ENCODE results near the gene UBE3A. TPM values are rescaled to one million over a fixed set of nuclear protein-coding genes. Genes with fewer than 3 reads are reported as not detected.

Gene UBE3A
- total RNA-seq, 1 donor from 2014 or later, result 60.8 TPM

DNA sequence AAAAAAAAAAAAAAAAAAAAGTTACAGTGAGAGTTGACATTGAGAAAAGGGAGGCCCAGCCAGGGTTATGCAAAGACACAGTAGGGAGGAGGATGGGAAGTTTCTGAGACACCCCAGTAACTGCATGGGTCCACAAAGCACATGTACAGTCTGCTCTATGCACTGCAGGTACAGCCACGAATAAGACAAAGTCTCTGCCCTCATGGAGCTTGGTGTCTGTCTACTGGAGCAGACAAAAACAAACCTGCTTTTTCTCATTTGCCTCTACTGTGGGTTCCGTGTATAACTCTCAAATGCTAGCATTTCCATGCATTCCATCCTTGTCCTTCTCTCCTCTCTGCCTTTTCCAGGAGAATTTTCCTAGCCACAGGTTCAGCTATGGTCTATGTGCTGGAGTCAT lies 107.4 kb downstream of the UBE3A start:
- TF ChIP-seq CTCF (conservative IDR thresholded peaks at IDR 0.05; ENCODE audit: low read depth, low read length), result no peak
- no peak for DNase-seq (ENCODE audit: low read depth)
- no peak overlapping the region for H3K4me3 ChIP-seq (ENCODE audit: low read depth, low read length)

GRCh38 chr15:25329696-25330095 lies 109.1 kb downstream of the UBE3A start:
- H3K4me3 ChIP-seq (ENCODE audit: low read depth, low read length), result no peak overlapping the region
- no peak for TF ChIP-seq CTCF (conservative IDR thresholded peaks at IDR 0.05; ENCODE audit: low read depth, low read length)
- no peak for DNase-seq (ENCODE audit: low read depth)

- DNase-seq (ENCODE audit: low read depth), result peak; percentile 47
- no peak for TF ChIP-seq CTCF (conservative IDR thresholded peaks at IDR 0.05; ENCODE audit: low read depth, low read length)
Observed at GRCh38 chr15:25327686-25328085, 111.1 kb downstream of the UBE3A start.

DNA sequence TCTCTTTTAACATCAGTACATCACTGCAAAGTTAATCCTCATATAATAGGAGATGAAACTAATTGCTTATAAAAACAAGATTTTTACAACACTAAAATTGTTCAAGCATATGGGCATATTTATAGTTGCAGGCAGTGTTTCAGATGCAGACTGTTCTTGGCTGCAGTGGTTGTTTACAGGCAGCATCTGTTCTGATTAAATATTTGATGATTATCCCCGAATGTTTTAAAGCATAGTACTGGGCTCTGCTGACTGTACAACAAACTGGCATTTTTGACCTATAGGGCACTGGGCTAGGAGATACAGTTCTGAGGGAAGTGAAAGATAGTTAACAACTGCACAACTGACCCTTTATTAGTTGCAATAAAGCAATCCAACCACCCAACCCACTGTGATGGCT lies 113.6 kb downstream of the UBE3A start:
- DNase-seq (ENCODE audit: low read depth), result no peak
- no peak for TF ChIP-seq CTCF (conservative IDR thresholded peaks at IDR 0.05; ENCODE audit: low read depth, low read length)
- H3K4me3 ChIP-seq (ENCODE audit: low read depth, low read length), result no peak overlapping the region

More at GRCh38 chr15:25327686-25328085, 111.1 kb downstream of the UBE3A start:
- H3K4me3 ChIP-seq (ENCODE audit: low read depth, low read length), result no peak overlapping the region

- no peak for TF ChIP-seq CTCF (conservative IDR thresholded peaks at IDR 0.05; ENCODE audit: low read depth, low read length)
- no peak overlapping the region for H3K4me3 ChIP-seq (ENCODE audit: low read depth, low read length)
- DNase-seq (ENCODE audit: low read depth), result no peak
Observed at GRCh38 chr15:25323420-25323819, 115.4 kb downstream of the UBE3A start.

- no peak for TF ChIP-seq CTCF (conservative IDR thresholded peaks at IDR 0.05; ENCODE audit: low read depth, low read length)
- DNase-seq (ENCODE audit: low read depth), result no peak
- no peak overlapping the region for H3K4me3 ChIP-seq (ENCODE audit: low read depth, low read length)
Observed at GRCh38 chr15:25287823-25288222, 151.0 kb downstream of the UBE3A start.
